NCI-H2171 treated with DMSO at 0.1 percent for 48 hours (cell line): ENCODE measurements around the gene PIP5KL1.
A peak's percentile ranks its signal among the peaks of the same experiment; 100 is the strongest.

Source experiments
- DNase-seq: peaks from one replicate; lab custom pipeline; 2025; lab: John Stamatoyannopoulos, UW

The PIP5KL1 gene

DNA sequence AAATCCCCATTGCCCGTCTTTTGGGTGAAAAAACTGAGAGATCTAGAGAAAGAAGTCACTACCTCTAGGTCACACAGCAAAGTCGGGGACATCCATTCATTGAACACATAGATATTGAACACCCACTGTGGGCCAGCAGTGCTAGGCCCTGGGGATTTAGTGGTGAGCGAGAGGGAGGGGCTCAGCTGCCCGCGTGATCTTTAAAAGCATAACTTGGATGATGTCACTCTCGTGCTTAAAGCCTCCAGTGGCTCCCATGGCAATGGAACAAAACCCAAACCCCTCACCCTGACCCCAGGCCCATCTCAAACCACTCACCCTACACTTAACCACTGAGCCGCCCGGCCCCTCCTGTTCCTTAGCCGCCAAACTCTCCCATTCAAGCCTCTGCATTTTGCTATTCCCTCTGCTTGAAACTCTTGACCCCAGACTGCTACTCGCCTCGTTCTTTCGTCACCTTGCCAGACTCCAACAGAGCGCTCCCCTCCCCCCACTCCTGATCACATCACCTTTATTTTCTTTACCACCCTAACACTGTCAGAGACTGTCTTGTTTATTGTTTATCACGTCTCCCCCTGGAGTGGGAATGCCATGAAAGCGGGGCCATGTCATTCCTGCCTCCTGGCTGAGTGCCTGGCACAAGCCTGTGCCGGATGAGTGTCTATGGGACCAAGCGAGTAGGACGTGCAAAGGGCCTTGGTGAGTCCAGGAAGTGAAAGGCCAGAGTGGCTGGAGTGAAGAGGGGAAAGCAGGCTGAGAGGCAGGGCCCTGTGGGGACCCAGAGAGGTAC is 710 bp upstream of the PIP5KL1 start:
- DNase-seq = peak; percentile 67

- DNase-seq = no peak
Observed at GRCh38 chr9:127929625-127929979, 975 bp downstream of the PIP5KL1 start.

DNA sequence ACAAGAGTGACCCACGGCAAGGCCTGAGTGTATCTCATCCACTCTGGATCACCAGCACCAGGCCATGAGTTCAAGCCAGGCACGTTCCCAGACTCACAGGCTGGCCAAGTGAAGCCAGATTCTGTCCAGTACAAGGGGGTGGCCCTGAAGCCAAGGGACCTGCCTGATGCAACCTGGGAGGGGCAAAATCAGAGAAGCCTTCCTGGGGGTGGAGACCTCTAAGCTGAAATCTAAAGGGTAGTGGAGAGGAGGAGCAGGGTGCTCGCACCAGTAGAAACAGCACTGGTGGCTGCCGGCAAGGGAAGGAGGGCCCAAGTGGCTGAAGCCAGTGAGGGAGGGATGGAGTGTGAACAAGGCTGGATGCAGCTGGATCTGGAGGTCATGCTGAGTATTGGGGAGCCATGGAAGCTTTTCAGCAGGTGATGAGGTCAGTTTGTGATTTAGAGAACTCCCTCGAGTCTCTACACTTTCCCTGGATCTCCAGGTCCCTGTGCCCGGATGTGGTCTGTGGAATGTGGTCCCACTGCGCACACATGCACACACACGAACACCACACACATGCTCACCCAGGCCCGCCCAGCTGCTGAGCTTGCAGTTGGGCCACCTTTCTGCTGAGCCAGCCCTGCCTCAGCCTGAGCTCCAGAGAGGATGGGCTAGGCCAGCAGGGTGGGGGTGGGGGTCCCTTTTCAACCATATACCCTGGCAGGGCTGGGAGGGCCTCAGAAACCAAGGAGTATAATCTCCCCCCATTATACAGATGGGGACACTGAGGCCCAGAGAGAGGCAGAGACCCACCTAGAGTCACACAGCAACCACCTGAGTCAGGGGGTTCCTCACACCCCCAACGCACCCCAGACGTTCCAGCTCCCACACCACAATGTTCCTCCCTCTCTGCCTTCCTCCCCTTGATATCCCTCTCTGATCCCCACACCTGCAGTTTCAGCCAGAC is 1.6 kb downstream of the PIP5KL1 start:
- DNase-seq = no peak

DNA sequence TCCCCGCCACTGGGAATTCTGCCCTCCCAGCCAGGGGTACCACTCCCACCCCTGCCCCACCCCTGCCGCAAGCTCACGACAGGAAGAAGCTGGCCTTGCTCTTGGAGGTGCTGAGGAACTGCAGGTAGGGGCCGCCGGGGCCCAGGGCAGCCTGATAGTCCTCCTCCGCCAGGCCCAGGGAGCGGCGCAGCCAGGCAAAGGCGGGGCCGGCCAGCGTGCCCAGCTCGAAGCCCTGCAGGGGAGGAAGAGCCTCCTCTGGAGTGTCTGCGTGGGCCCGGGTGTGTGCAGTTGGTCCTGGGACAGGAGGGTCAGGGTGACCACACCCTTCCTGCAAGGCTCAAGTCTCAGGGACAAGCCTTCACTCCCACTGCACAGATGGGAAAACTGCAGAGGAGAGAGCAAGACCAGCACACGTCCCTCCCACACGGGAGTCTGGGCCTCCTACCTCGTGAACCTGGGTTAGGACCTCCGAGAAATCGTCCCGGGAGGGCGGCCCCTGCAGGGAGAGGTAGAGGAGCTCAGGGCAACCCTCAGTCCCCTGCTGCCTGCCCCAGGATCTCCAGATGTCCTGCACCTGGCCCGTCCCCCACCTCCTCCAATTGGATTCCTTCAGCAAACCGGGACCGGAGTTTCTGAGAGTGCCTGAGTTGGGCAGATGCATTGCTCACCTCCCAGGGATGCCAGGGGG is 2.4 kb downstream of the PIP5KL1 start:
- DNase-seq = no peak

DNA sequence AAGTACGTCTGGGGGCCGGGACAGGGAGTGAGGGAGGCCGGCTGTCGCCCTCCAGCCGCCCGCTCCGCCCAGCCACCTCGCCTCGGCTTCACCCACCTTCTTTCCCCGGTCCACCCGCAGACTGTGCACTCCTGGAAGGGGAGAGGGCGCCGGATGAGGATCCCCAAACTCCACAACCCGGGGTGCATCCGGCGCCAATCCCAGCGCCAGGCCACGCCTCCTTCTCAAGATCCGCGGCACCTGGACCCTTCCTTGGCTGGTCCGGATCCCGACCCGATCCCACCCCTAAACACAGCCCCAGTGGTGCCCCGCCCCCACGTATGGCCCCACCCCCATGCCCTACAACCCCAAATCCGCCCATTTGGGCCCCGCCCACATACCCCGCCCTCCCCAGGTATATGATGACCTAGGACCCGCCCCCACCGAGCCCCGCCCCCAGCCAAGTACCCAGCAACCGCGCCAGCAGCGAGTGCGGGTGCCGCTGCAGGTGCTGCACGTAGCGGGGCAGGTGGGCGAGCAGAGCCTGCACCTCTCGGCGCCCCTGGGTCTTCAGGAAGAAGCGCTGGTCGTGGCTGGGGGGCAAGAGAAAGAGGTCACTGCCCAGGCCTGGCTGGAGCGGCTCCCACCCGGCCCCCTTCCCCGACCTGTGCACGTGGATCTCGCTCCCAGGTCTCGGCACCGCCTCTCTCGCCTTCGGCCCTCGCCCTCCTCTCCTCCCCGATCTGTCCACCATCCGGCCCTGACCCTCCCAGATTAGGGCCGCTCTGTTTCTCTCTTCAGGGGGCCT is 3.2 kb downstream of the PIP5KL1 start:
- DNase-seq = peak; percentile 70

- no peak for DNase-seq
Observed at GRCh38 chr9:127926906-127927200, 3.7 kb downstream of the PIP5KL1 start.

DNA sequence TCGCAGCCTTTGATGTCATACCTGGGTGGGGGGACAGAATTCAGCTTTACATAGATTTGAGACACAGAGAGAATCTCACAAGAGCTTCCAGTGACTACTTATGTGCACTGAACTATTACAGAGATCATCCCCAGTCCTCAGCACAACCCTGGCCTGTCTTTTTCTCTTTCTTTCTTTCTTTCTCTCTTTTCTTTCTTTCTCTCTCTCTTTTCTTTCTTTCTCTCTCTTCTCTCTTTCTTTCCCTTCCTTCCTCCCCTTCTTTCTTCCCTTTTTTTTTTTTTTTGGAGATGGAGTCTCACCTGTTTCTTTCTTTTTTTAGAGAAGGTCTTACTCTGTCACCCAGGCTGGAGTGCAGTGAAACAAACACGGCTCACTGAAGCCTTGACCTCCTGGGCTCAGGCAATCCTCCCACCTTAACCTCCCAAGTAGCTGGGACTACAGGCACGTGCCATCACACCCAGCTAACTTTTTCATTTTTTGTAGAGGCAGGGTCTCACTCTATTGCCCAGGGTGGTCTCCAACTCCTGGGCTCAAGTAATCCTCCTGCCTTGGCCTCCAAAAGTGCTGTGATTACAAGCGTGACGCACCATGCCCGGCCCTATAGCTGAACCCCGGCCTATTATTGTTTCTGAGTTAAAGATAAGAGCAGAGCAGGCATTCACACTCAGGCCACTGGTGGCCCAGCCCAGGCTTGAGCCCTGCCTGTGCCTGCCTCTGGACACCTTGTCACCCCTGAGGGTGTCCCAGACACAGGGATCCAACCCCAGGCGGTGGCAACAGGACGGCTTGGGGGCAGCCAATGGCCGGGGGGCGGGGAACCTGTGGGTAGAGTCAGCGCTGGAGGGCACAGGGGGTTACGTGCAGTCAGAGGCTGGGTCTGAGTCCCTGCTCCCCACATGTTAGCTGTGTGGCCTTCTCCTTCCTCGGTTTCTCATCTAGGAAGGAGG is 4.3 kb downstream of the PIP5KL1 start:
- DNase-seq = no peak

DNA sequence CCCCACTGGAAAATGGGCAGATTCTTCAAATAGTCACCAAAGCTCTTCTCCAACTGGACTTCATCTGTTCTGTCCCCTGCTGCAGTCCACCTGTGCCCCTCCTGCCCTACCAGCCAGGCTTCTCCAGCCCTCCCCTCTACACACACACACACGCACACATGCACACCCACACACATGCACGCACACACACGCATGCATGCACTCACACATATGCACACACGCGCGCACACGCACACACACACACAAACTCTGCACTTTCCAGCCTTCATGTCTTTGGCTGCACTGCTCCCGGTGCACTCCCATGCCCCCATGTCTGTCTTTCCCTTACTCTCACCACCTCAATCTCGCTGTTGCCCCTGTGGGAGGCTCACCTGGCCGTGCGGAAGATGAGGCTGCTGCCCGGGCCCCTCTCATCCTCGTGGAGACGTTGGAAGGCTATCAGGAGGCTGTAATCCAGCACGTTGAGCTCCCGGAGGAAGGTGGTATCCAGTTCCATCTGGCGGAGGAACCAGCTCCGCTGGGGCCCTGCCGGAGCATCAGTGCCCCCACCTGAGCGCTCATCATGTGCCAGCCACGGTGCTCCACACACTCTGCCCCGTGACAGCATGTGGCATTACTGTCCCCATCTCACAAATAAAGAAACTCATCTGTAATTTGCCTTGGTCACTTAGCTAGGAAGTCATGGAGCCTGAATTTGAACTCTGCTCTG is 5.7 kb downstream of the PIP5KL1 start:
- peak; percentile 31 for DNase-seq

GRCh38 chr9:127923771-127924170 is 6.8 kb downstream of the PIP5KL1 start:
- DNase-seq = no peak

DNA sequence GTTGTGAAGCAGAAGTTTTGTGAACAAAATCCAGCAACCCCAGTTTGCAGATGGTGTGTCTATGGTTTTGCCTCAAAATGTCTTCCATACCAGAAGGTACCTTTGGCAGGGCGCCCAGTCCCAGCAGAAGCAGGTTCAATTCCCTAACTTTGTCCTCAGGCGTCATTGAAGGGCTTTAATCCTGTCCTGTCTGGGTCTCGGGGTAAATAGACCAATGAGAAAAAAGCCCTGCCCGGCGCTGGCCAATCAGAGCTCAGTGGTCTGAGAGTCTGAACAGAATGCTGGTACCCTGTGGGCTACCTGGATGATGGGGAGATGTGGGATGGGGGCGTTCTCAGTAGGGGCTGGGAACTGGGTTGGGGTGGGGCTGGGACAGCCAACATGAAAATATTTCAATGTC is 7.5 kb downstream of the PIP5KL1 start:
- DNase-seq = peak; percentile 70

DNA sequence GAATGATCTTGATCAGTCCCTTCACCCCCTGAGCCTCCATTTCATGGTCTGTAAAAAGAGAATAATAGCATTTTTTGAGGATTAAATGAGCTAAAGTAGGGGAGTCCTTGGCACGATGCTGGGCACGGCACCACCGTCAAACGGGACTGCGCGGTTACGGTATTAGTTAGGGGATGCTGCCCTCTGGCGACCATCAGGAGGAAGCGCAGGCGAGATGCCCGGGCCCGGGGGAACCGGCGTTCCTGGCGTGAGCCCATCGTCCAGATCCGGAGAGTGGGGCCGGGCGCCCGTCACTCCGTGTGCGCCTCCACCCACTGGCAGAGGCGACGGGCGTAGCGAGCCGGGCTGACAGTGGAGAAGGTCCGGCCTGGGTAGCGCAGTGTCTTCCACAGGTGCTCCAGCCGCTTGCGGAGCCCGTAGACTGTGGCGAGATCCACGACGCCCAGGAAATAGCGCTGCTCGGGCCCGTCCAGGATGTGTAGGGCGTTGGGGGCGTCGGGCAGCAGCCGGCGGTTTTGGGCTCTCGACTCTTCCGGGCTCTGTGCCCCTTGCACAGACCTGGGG is 8.9 kb downstream of the PIP5KL1 start:
- peak; percentile 53 for DNase-seq

DNA sequence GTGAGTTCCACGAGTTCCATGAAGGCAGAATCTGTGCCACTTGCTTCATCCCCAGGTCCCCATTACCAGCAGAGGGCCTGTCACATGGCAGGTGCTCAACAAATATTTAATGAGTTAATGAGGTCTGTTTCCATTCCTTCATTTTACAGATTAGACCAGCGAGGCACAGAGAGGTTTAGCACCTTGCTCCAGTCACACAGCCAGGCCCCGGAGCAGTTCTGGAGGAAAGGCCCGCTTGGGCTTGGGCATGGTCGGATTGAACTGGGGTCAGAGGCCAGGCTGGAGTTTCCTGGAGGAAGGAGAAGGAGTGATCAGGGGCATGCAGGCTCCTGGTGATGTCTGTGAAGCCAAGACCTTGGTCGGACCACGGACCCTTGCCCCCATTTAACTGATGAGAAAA is 9.8 kb downstream of the PIP5KL1 start:
- DNase-seq = no peak

DNA sequence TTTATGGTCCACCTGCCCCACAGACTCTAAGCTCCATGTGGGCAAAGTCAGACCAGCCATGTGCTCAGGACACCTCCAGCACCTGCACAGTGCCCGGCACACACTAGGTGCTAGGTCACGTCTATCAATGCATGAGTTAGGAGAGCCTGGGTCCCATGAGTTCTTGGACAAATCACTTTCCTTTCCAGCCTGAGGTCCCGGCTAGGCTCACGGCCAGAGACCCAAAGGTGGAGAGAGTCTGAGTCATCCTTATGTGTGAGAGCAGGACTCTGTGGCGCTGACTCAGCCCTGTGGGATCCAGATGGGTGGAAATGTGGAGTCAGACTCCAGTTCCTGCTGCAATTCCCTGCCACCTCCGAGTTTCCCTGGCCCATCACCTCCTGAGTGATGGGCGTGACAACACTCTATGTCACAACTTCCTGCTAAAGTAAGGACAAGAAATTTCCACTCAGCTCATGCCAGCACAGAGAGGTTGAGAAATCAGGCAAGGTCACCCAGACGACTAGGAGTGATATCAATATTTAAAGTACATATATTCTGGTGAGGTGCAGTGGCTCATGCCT is 11.2 kb downstream of the PIP5KL1 start:
- no peak for DNase-seq

DNA sequence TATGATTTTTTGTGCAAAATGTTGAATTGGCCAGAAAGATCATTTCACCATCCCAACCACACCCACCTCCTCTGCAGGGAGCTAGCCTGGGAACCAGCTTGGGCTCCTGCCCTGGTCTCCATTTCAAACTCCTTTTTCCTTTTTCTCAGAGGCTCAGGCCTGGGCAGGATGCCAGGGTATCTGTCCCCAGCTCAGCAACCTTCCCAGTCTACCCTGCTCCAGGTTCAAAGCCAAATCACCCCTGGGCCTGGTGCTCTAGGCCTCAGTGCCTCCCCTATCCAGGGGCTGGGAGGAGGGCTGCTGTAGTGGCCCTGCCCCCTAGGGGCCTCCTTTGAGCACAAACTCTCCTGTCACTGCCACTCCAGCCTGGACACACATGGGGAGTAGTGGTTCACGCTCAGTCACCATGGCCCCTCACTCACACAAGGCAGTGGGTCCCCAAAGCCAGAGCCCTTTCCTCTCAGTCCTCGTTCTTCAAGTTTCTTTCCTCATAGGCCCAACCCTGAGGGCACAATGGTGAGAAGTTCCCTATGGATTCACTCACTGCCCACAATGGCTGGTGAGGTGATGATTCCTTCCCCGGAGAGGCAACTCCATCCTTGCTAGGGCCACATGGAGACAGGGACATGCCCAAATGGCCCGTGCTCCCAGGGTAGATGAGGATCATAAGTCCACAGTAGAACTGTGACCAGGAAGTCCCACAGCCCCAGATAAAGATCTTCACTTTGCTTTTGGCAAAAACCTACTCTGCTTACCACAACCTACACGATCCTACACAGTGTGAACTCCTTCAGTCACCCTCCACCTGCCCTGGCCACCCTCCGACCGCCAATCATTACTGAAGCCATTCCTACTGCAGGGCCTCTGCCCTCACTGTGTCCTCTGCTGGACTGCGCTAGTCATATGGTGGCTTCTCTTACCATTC is 12.1 kb downstream of the PIP5KL1 start:
- DNase-seq = no peak

- DNase-seq = peak; percentile 72
Observed at GRCh38 chr9:127917603-127918002, 13.0 kb downstream of the PIP5KL1 start.

GRCh38 chr9:127916720-127917581 is 13.6 kb downstream of the PIP5KL1 start, which contains the start of gene ST6GALNAC4:
Gene ST6GALNAC4, minus strand, starts transcription at chr9:127917041. Its CDS starts 622 bp downstream, at chr9:127916419.
- DNase-seq = peak; percentile 91
